H9 (cell line): ENCODE data around the gene PTTG1. TPM values are rescaled to one million over a fixed set of nuclear protein-coding genes. Genes with fewer than 3 reads are reported as not detected.
A peak's percentile ranks its signal among the peaks of the same experiment; 100 is the strongest.

Experiments used
- DNase-seq: peaks from one replicate; pipeline ENCODE4 v3.0.0-alpha.2; 2017
- H2AFZ ChIP-seq: one replicate; pipeline ENCODE4 v1.6.1; 2013; ENCODE audit warnings: mild to moderate bottlenecking, low read length, control low read depth, moderate library complexity
- H2AK5ac ChIP-seq: 2 replicates; pipeline ENCODE4 v1.6.1; 2013; ENCODE audit warnings: low read length, control low read depth, mixed read lengths; ENCODE audit not compliant: insufficient read length
- H2BK120ac ChIP-seq: one replicate; pipeline ENCODE4 v1.6.1; 2013; ENCODE audit warnings: low read depth, mild to moderate bottlenecking, low read length, control low read depth, inconsistent platforms; ENCODE audit not compliant: poor library complexity, severe bottlenecking
- H2BK12ac ChIP-seq: 2 replicates; pipeline ENCODE4 v1.6.1; 2013; ENCODE audit warnings: low read length, control low read depth, mixed read lengths, low read depth; ENCODE audit not compliant: insufficient read length
- H2BK15ac ChIP-seq: 2 replicates; pipeline ENCODE4 v1.6.1; 2013; ENCODE audit warnings: low read depth, low read length, control low read depth
- H2BK20ac ChIP-seq: one replicate; pipeline ENCODE4 v1.6.1; 2013; ENCODE audit warnings: low read depth, mild to moderate bottlenecking, low read length, control low read depth, inconsistent platforms; ENCODE audit not compliant: poor library complexity, severe bottlenecking
- H2BK5ac ChIP-seq: 2 replicates; pipeline ENCODE4 v1.6.1; 2013; ENCODE audit warnings: low read length, control low read depth, mixed read lengths; ENCODE audit not compliant: insufficient read length
- H3K14ac ChIP-seq: 2 replicates; pipeline ENCODE4 v1.6.1; 2013; ENCODE audit warnings: low read length, control low read depth; ENCODE audit not compliant: insufficient read depth
- H3K18ac ChIP-seq: 2 replicates; pipeline ENCODE4 v1.6.1; 2013; ENCODE audit warnings: low read depth, mild to moderate bottlenecking, mixed read lengths, low read length, control low read depth; ENCODE audit not compliant: insufficient read length
- H3K23ac ChIP-seq: 2 replicates; pipeline ENCODE4 v1.6.1; 2013; ENCODE audit warnings: low read length, control low read depth, mixed read lengths, low read depth; ENCODE audit not compliant: insufficient read length
- H3K23me2 ChIP-seq: 2 replicates; pipeline ENCODE4 v1.6.1; 2013; ENCODE audit warnings: low read depth, mild to moderate bottlenecking, mixed read lengths, low read length, control low read depth; ENCODE audit not compliant: insufficient read length, poor library complexity, severe bottlenecking
- H3K27ac ChIP-seq: 2 replicates; pipeline ENCODE4 v1.5.1; 2013; ENCODE audit warnings: low read length, control low read depth, mixed read lengths, low read depth; ENCODE audit not compliant: insufficient read length
- H3K27me3 ChIP-seq: 2 replicates; pipeline ENCODE4 v1.6.1; 2013; ENCODE audit warnings: low read length, control low read depth, inconsistent platforms; ENCODE audit not compliant: insufficient read depth
- H3K4ac ChIP-seq: 2 replicates; pipeline ENCODE4 v1.6.1; 2013; ENCODE audit warnings: low read depth, mild to moderate bottlenecking, control low read depth, inconsistent platforms, low read length, moderate library complexity
- H3K4me1 ChIP-seq: 2 replicates; pipeline ENCODE4 v1.6.1; 2013; ENCODE audit warnings: low read length, control low read depth, inconsistent platforms; ENCODE audit not compliant: insufficient read depth
- H3K4me2 ChIP-seq: 2 replicates; pipeline ENCODE4 v1.6.1; 2013; ENCODE audit warnings: low read length, control low read depth, mixed read lengths; ENCODE audit not compliant: insufficient read length, insufficient read depth
- H3K56ac ChIP-seq: 2 replicates; pipeline ENCODE4 v1.6.1; 2013; ENCODE audit warnings: low read depth, mild to moderate bottlenecking, mixed read lengths, low read length, control low read depth; ENCODE audit not compliant: insufficient read length
- H3K79me1 ChIP-seq: 2 replicates; pipeline ENCODE4 v1.6.1; 2013; ENCODE audit warnings: low read depth, mild to moderate bottlenecking, moderate library complexity, low read length, control low read depth, inconsistent platforms; ENCODE audit not compliant: insufficient read depth, poor library complexity, severe bottlenecking
- H3K79me2 ChIP-seq: 2 replicates; pipeline ENCODE4 v1.6.1; 2013; ENCODE audit warnings: low read length, control low read depth, inconsistent platforms; ENCODE audit not compliant: insufficient read depth
- H3K9ac ChIP-seq: 2 replicates; pipeline ENCODE4 v1.6.1; 2013; ENCODE audit warnings: low read length, control low read depth, mixed read lengths; ENCODE audit not compliant: insufficient read length; ENCODE audit errors: extremely low read depth
- H3K9me3 ChIP-seq: one replicate; pipeline ENCODE4 v1.6.1; 2013; ENCODE audit warnings: low read depth, low read length, inconsistent platforms; ENCODE audit not compliant: control insufficient read depth
- H3T11ph ChIP-seq: one replicate; pipeline ENCODE4 v1.6.1; 2013; ENCODE audit warnings: mild to moderate bottlenecking, low read length, control low read depth, inconsistent platforms
- H4K20me1 ChIP-seq: one replicate; pipeline ENCODE4 v1.6.1; 2013; ENCODE audit not compliant: control insufficient read depth, insufficient read length, insufficient read depth
- H4K5ac ChIP-seq: 2 replicates; pipeline ENCODE4 v1.6.1; 2013; ENCODE audit warnings: low read depth, mild to moderate bottlenecking, mixed read lengths, low read length, control low read depth; ENCODE audit not compliant: insufficient read length
- H4K8ac ChIP-seq: replicated peaks from 2 replicates; pipeline ENCODE4 v1.6.1; 2013; ENCODE audit warnings: low read length, control low read depth, mixed read lengths, low read depth; ENCODE audit not compliant: insufficient read length
- H4K91ac ChIP-seq: 2 replicates; pipeline ENCODE4 v1.6.1; 2013; ENCODE audit warnings: low read depth, mild to moderate bottlenecking, moderate library complexity, mixed read lengths, low read length, control low read depth; ENCODE audit not compliant: insufficient read length
- H3K27ac Mint-ChIP-seq, 3 experiments: 2 replicates in 2 of 3; 3 replicates in 1 of 3; pipeline ENCODE4 v1.8.0; 2020 to 2021; ENCODE audit warnings: mixed read lengths in 3 of 3, mild to moderate bottlenecking in 1 of 3, moderate library complexity in 1 of 3
- H3K27me3 Mint-ChIP-seq: 2 replicates; pipeline ENCODE4 v1.8.0; 2021; ENCODE audit warnings: low read depth, mild to moderate bottlenecking, moderate library complexity, mixed read lengths
- H3K36me3 Mint-ChIP-seq, 3 experiments: 2 replicates in 2 of 3; 3 replicates in 1 of 3; pipeline ENCODE4 v1.8.0; 2020 to 2021; ENCODE audit warnings: low read depth in 3 of 3, mixed read lengths in 3 of 3; ENCODE audit not compliant: insufficient read depth in 1 of 3
- H3K4me1 Mint-ChIP-seq, 2 experiments: 2 replicates each; pipeline ENCODE4 v1.8.0; 2020; ENCODE audit warnings: mixed read lengths in 2 of 2
- H3K4me3 Mint-ChIP-seq, 2 experiments: 2 replicates in 1 of 2; 3 replicates in 1 of 2; pipeline ENCODE4 v1.8.0; 2020 to 2021; ENCODE audit warnings: mild to moderate bottlenecking in 2 of 2, mixed read lengths in 2 of 2, moderate library complexity in 1 of 2
- H3K9me3 Mint-ChIP-seq, 2 experiments: 2 replicates in 1 of 2; 3 replicates in 1 of 2; pipeline ENCODE4 v1.8.0; 2020; ENCODE audit warnings: mild to moderate bottlenecking in 2 of 2, mixed read lengths in 2 of 2, moderate library complexity in 1 of 2
- CTCF ChIP-seq: fragments of 200-600 bp; sonication (generic); conservative IDR thresholded peaks from 3 replicates; pipeline ENCODE4 v1.8.0; 2021; ENCODE audit warnings: antibody characterized with exemption, mild to moderate bottlenecking
- WGBS: extraction: QIAGEN DNeasy Blood & Tissue Kit; methylation state at CpG from one replicate; pipeline ENCODE4 v1.1.7; 2013; ENCODE audit warnings: missing lambda C conversion rate, low lambda C conversion rate, mixed read lengths; ENCODE audit not compliant: insufficient read length; ENCODE audit errors: extremely low coverage; 5-methylcytosine and 5-hydroxymethylcytosine counted together
- total RNA-seq: library from RNA; stranded (reverse); gene quantifications from 2 replicates; pipeline ENCODE4 v1.2.1, GENCODE V29; 2021

Gene PTTG1
- total RNA-seq, 1 experiment from 2014 or later = 279 TPM

GRCh38 chr5:160434022-160434531, 12.4 kb downstream of the PTTG1 start:
- Mint-ChIP-seq H3K4me1 (peaks cover 6 to 10% of the 10 kb centered on the region in 2 experiments), H3K36me3 (peaks cover 1 to 7% (median 7%) of the 10 kb centered on the region in 3 experiments; a peak in 5 of 7 replicates), H3K9me3 (no peaks in the 10 kb centered on the region), H3K27ac (no peak overlapping the region), H3K4me3 (no peak overlapping the region), H3K27me3 (peaks cover 1% of the 10 kb centered on the region; the same call in 1 of the 2 replicates)
- Histone ChIP-seq H3K14ac (no peak overlapping the region), H3K27me3 (no peaks in the 10 kb centered on the region), H2AK5ac (no peak overlapping the region), H3K27ac (no peak overlapping the region), H2AFZ (no peak overlapping the region), H3K79me2 (no peaks in the 10 kb centered on the region), H3T11ph (no peak overlapping the region), H3K23me2 (no peaks in the 10 kb centered on the region), H3K9me3 (no peaks in the 10 kb centered on the region), H3K23ac (no peak overlapping the region), H3K56ac (no peak overlapping the region), H2BK120ac (no peak overlapping the region), H4K8ac (no peak overlapping the region), H3K4ac (no peak overlapping the region), H2BK15ac (no peak overlapping the region), H3K4me2 (no peak overlapping the region), H2BK5ac (no peak overlapping the region), H3K4me1 (no peaks in the 10 kb centered on the region), H3K79me1 (no peaks in the 10 kb centered on the region), H2BK12ac (no peak overlapping the region), H3K9ac (no peak overlapping the region), H4K91ac (no peak overlapping the region), H2BK20ac (no peak overlapping the region), H4K20me1 (no peaks in the 10 kb centered on the region), H4K5ac (no peak overlapping the region), H3K18ac (no peak overlapping the region)
- TF ChIP-seq CTCF = no peak
- peak; percentile 61 for DNase-seq
- no CpG with 5 or more reads among the region's 9 CpGs for WGBS
